ENCODE measurements around the gene SGTB. TPM values are rescaled to one million over a fixed set of nuclear protein-coding genes. Genes with fewer than 3 reads are reported as not detected.
A peak's percentile ranks its signal among the peaks of the same experiment; 100 is the strongest.
"Not testable (repeated sequence)": the region's sequence is repeated elsewhere in the genome, so short reads cannot be mapped to it uniquely, and the experiment has no call there.

Gene SGTB
- total RNA-seq, 1 experiment from 2014 or later, result 7.1 TPM

DNA sequence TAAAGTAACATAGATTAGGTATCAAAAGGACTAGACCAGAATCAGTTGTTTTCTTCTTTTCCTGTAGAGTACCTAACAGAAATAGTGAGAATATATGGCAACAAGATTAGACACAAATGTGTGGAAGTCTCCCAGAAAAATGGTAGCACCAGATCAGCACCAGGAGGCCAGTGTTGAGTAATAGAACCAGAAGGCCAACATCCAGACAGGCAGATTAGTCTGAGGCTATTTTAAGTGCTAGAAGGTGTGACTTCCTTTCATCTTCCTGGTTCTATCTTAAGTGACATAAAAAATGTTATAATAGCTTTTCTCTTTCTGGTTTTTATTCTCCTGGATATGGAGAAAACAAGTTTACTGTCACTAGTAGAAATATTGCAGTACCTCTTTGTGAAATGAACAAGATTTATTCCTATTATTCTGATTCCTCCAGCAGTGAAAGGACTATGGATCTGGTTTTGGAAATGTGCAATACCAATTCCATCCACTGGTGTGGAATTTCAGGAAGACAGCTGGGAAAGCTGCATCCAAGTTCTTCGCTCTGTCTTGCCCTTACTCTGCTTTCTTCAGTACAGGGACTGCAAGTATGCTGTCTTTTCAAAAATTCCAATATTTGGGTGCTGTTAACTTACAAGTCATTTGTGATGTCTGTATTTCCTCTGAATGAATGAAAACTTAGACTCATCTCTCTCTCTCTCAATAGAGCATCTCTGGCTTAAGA lies 57.9 kb downstream of the SGTB start:
- peak; percentile 18 for DNase-seq
- Histone ChIP-seq H3K27me3 (ENCODE audit: control insufficient read depth, insufficient read depth, low read length) (no peaks in the 10 kb centered on the region), H3K36me3 (replicated peaks; ENCODE audit: control insufficient read depth, insufficient read depth, low read length) (no peaks in the 10 kb centered on the region), H3K4me3 (ENCODE audit: insufficient read depth, low read depth, low read length) (no peak overlapping the region)

- no peaks in the 10 kb centered on the region for H3K27me3 ChIP-seq (ENCODE audit: control insufficient read depth, insufficient read depth, low read length)
- no peak for DNase-seq
- no peaks in the 10 kb centered on the region; the same call in 1 of the 2 replicates for H3K36me3 ChIP-seq (replicated peaks; ENCODE audit: control insufficient read depth, insufficient read depth, low read length)
- H3K4me3 ChIP-seq (ENCODE audit: insufficient read depth, low read depth, low read length), result no peak overlapping the region
Measured at GRCh38 chr5:65654713-65655112, 67.2 kb downstream of the SGTB start.

DNA sequence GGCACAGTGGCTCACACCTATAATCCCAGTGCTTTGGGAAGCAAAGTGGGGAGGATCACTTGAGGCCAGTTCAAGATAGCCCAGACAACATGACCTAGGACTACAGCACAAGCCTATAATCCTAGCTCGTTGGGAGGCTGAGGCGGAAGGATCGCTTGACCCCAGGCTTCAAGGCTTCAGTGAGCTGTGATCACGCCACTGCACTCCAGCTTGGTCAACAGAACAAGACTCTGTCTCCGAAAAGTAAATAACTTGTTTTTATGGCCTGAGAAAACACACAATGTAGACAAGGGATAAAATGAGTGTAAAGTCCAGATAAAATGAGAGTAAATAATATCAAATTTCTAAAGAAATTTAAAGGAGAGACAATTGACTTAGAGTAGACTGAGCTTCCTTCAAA lies 70.8 kb downstream of the SGTB start:
- Histone ChIP-seq H3K4me3 (ENCODE audit: insufficient read depth, low read depth, low read length) (no peak overlapping the region), H3K36me3 (replicated peaks; ENCODE audit: control insufficient read depth, insufficient read depth, low read length) (no peaks in the 10 kb centered on the region; the same call in 1 of the 2 replicates), H3K27me3 (ENCODE audit: control insufficient read depth, insufficient read depth, low read length) (no peaks in the 10 kb centered on the region)
- no peak for DNase-seq

DNA sequence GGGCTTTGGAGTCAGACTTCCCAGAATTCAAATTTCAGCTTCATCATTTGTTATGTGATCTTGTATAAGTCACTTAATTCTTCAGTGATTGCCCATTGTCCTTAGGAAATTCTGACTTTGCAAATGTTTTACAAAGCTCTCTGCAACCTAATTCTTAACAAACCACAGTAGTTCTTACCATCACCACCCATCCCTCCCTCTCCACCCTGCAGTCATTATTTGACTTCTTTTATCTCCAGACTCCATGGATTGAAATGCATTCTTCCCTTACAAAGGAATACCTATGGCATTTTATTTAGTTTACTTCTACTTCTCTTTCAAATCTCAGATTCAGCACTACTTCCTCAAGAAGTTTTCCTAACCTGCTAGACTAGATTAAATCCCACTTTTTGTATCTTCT lies 74.0 kb downstream of the SGTB start:
- no peaks in the 10 kb centered on the region; the same call in 1 of the 2 replicates for H3K36me3 ChIP-seq (replicated peaks; ENCODE audit: control insufficient read depth, insufficient read depth, low read length)
- H3K27me3 ChIP-seq (ENCODE audit: control insufficient read depth, insufficient read depth, low read length), result no peaks in the 10 kb centered on the region
- no peak overlapping the region for H3K4me3 ChIP-seq (ENCODE audit: insufficient read depth, low read depth, low read length)
- DNase-seq, result peak; percentile 28

- H3K36me3 ChIP-seq (replicated peaks; ENCODE audit: control insufficient read depth, insufficient read depth, low read length), result no peaks in the 10 kb centered on the region; the same call in 1 of the 2 replicates
- no peak overlapping the region for H3K4me3 ChIP-seq (ENCODE audit: insufficient read depth, low read depth, low read length)
- no peak for DNase-seq
- H3K27me3 ChIP-seq (ENCODE audit: control insufficient read depth, insufficient read depth, low read length), result no peaks in the 10 kb centered on the region
Measured at GRCh38 chr5:65646938-65647337, 75.0 kb downstream of the SGTB start.

DNA sequence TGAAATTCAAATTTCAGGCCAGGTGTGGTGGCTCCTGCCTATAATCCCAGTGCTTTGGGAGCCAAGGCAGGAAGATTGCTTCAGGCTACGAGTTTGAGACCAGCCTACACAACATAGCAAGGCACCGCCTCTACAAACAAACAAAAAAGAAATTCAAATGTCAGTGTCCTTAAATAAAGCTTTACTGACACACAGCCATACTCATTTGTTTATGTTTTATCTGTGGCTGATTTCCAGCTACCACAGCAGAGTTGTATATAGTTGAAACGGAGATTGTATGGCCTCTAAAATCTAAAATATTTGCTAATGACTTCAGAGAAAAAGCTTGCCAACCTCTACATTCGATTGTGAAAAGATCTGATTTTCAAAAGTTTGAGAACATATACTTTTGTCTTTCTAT lies 81.7 kb downstream of the SGTB start:
- H3K36me3 ChIP-seq (replicated peaks; ENCODE audit: control insufficient read depth, insufficient read depth, low read length), result 0 out of 2 replicates have a peak, but pooled peaks cover 4% of the 10 kb centered on the region
- H3K27me3 ChIP-seq (ENCODE audit: control insufficient read depth, insufficient read depth, low read length), result no peaks in the 10 kb centered on the region
- no peak overlapping the region for H3K4me3 ChIP-seq (ENCODE audit: insufficient read depth, low read depth, low read length)
- no peak for DNase-seq

DNA sequence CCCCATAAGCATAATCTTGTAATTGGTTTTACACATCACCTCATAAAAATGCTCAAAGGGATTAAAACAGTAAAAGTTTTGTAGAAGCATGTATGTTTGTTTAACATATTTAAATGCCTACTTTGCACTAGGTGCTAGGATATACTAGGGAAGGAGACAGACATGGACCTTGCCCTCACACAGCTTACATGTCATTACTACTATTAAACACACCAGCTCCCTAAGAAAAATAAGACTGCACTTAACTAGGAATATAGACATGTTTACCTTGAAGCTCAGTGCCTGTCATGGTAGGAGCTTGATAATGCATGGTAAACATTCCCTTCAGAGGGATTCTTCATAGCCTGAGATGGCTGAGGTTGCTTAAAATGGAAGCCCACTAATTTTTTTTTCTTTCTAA lies 90.9 kb downstream of the SGTB start:
- Histone ChIP-seq H3K36me3 (replicated peaks; ENCODE audit: control insufficient read depth, insufficient read depth, low read length) (no peaks in the 10 kb centered on the region; the same call in none of the 2 replicates), H3K27me3 (ENCODE audit: control insufficient read depth, insufficient read depth, low read length) (no peaks in the 10 kb centered on the region), H3K4me3 (ENCODE audit: insufficient read depth, low read depth, low read length) (no peak overlapping the region)
- DNase-seq, result no peak

DNA sequence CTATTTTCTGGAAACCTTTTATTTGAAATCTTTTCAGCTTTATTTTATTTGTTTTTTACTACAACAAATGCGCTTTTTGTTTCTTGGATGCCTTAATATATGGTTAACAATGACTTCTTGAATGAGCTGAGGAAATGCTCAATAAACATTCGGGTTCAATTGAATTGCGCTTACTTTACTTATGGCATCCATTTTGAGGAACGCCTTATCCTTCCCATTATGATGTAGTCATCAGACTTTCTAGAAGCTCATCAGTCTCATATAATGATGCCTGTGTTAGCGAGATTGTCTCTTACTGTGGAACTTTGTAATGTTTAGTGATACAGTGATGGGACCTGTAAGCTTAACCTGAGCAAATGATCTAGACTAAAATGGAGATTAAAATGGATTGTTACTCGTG lies 96.2 kb downstream of the SGTB start:
- no peak for DNase-seq
- Histone ChIP-seq H3K36me3 (replicated peaks; ENCODE audit: control insufficient read depth, insufficient read depth, low read length) (no peaks in the 10 kb centered on the region; the same call in none of the 2 replicates), H3K27me3 (ENCODE audit: control insufficient read depth, insufficient read depth, low read length) (no peaks in the 10 kb centered on the region), H3K4me3 (ENCODE audit: insufficient read depth, low read depth, low read length) (peak overlapping the region; percentile 97)

DNA sequence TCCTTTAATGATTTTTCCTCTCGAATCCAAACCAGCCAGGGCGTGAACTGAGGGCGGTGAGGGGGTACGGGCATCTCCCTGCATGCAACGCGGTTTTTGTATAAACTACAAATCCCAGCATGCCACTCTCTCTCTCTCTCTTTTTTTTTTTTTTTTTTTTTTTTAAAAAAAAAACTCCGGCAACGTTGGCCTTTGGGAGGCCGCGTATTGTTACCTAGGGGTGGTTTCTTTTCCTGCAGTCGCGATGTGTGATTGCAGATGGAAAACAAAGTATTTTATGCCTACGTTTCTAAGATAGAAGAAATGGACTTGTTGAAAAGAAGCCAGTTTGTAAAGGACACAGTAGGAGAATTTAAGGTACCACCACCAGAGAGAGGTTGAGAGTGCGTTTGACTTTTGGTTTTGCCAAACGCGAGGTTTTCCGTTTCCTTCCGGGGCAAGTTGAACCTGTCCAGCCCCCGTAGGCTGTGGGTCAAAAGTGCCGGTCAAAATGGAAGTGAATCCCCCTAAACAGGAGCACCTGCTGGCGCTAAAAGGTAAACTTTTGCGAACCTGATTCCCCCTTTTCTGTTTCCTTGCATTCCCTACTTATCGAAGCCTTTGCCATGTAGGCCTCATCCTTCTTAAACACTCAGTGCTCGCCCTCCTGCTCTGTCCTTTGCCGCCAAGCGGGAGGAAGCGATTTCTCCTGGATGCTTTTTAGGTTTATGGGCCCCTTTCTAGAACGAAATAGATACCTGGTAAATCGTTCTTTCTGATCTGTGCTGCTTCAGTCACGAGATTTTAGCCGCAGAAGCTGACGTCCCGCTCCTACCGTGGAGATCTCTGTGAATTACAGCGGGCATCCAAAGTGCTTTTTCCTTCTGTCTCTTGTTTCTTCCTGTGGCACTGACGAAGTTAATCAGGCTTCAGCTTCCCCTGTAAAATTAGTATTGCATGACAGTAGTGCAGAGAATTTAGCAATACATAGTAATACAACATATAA lies 97.0 kb downstream of the SGTB start, which contains the start of the genes SHLD3 and TRAPPC13:
Gene SHLD3 (plus strand): TSS at position 457 of the 985 bp plus-strand sequence. CDS start 4,561 bp downstream, outside the sequence.
Gene TRAPPC13 (plus strand): TSS at position 457 of the 985 bp plus-strand sequence. CDS start 34 bp downstream, at position 491.
- DNase-seq, result peak; percentile 72
- no peaks in the 10 kb centered on the region for H3K27me3 ChIP-seq (ENCODE audit: control insufficient read depth, insufficient read depth, low read length)
- no peaks in the 10 kb centered on the region; the same call in none of the 2 replicates for H3K36me3 ChIP-seq (replicated peaks; ENCODE audit: control insufficient read depth, insufficient read depth, low read length)
- H3K4me3 ChIP-seq (ENCODE audit: insufficient read depth, low read depth, low read length), result peak within 1 kb of the TSS; percentile 97

- DNase-seq, result peak; percentile 81
- H3K4me3 ChIP-seq (ENCODE audit: insufficient read depth, low read depth, low read length), result peak within 1 kb of the TSS; percentile 97
- no peaks in the 10 kb centered on the region; the same call in 1 of the 2 replicates for H3K36me3 ChIP-seq (replicated peaks; ENCODE audit: control insufficient read depth, insufficient read depth, low read length)
- no peaks in the 10 kb centered on the region for H3K27me3 ChIP-seq (ENCODE audit: control insufficient read depth, insufficient read depth, low read length)
Measured at GRCh38 chr5:65624025-65624570, 97.8 kb downstream of the SGTB start, which contains the start of gene TRIM23. Gene TRIM23 (minus strand): TSS chr5:65624333. CDS start chr5:65624274, 59 bp downstream.

DNA sequence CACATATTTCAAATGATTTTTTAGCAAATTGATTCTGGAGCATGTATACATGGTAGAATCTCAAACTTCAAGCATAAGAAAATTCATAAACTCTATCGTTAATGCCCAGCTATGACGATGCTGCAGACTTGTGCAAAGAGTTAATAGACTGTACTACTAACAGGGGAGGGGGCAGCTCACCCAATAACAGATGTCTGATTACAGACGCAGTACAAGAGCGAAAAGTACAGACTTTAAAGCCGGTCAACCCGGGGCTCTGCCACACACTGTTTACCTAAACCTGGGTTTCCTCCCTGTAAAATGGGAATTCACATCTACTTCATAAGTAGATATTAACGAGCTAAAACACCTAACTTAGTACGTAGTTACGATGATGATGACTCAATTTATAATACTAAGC lies 98.4 kb downstream of the SGTB start:
- no peaks in the 10 kb centered on the region for H3K27me3 ChIP-seq (ENCODE audit: control insufficient read depth, insufficient read depth, low read length)
- H3K4me3 ChIP-seq (ENCODE audit: insufficient read depth, low read depth, low read length), result peak overlapping the region; percentile 97
- DNase-seq, result no peak
- no peaks in the 10 kb centered on the region; the same call in 1 of the 2 replicates for H3K36me3 ChIP-seq (replicated peaks; ENCODE audit: control insufficient read depth, insufficient read depth, low read length)

DNA sequence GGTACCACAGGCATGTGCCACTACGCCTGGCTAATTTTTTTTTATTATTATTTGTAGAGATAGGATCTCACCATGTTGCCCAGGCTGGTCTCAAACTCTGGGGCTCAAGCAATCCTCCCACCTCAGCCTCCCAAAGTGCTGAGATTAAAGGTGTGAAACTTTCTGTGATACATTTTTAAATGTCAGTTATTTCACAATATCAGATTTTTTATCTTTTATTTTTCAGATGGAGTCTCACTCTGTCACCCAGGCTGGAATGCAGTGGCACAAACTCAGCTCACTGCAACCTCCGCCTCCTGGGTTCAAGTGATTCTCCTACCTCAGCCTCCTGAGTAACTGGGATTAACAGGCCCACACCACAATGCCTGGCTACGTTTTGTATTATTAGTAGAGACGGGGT lies 99.9 kb downstream of the SGTB start:
- H3K27me3 ChIP-seq (ENCODE audit: control insufficient read depth, insufficient read depth, low read length); DNase-seq; H3K4me3 ChIP-seq (ENCODE audit: insufficient read depth, low read depth, low read length); H3K36me3 ChIP-seq (replicated peaks; ENCODE audit: control insufficient read depth, insufficient read depth, low read length): not testable (repeated sequence)

- no peaks in the 10 kb centered on the region for H3K27me3 ChIP-seq (ENCODE audit: control insufficient read depth, insufficient read depth, low read length)
- no peaks in the 10 kb centered on the region for H3K36me3 ChIP-seq (replicated peaks; ENCODE audit: control insufficient read depth, insufficient read depth, low read length)
- H3K4me3 ChIP-seq (ENCODE audit: insufficient read depth, low read depth, low read length), result no peak overlapping the region
- DNase-seq, result no peak
Measured at GRCh38 chr5:65620021-65620420, 101.9 kb downstream of the SGTB start.

All from H7 (cell line).